RKO (cell line): ENCODE data around the gene CACNA1C.

Experiments
- DNase-seq: peaks from one replicate; pipeline ENCODE4 v3.0.0-alpha.2; 2016; ENCODE audit warnings: low spot score

CACNA1C gene

DNA sequence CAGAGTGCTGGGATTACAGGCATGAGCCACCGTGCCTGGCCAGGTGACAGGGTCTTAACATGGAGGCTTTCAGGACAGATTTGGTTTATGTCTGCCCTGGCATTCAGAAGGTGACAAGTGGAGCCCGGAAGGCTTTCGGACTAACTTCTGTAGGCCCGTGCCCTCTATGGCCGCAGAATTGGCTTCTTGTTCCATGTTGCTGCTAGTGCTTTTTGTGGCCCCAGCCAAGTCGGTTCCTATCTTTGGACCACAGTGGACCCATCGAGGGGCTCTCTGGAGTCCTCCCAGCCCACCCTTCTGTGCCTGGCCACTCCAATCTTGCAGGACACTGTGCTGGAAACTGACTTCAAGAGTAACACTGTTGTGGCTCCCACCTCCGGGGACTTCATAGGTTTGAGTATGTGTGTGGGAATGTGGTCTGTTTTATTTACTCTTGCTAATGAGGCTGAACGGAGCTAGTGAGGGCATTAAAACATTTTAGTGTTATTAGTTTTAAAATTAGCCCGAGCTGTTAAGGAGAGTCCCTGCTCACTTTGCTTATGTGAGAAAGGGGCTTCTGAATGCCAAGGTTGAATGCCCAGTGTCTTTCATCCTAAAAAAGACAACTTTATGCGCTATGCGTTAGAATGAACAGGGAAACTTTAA lies 245.9 kb downstream of the CACNA1C start:
- DNase-seq, result no peak

DNA sequence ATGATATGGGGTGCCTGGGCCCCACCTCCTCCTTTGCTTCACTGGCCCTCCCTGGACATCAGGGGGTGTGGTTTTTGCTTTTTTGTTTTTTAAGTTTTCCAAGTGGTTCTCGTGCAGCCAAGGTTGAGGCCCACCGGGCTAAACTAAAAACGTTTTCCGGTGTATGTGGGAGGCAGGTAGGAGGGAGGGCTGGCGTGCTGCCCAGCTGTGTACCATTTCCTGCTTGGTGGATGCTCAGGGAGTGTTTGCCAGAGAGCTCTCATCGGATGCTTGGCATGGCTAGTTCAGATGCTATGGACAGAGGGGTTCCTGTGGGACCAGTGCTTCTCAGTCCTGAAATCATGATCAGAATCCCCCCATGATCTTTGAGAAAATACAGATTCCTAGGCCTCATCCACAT lies 246.4 kb downstream of the CACNA1C start:
- DNase-seq, result no peak

DNA sequence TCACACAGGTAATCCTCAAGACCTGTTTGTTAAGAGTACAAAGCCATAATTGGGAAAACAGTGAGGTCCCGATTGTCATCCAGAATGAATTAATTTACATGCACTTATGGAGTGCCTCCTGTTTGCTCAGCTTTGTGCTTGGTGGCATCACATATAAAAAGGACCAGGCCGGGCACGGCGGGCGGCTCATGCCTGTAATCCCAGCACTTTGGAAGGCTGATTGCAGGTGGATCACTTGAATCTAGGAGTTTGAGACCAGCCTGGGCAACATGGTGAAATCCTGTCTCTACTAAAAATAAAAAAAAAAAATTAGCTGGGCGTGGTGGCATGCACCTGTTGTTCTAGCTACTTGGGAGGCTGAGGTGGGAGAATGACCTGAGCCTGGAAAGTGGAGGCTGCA lies 247.4 kb downstream of the CACNA1C start:
- DNase-seq, result no peak

DNA sequence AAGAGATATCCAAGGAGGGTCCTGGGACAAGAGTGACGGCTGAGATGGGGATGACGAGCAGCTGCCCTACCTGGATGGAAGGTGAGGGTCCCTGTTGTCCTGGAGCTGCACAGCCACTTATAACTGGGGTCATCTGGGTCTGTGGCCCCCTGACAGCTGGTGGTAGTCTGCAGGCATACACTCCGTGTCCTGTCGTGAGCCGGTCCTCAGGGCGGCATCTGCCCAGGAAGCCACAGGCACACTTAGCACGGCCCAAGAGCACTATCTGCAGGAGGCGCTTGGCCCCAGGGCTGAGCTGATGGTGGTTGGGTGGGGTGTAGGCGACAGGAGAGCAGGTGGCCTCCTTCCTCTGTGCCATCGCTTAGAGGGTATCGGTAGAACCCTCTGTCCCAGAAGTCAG lies 248.1 kb downstream of the CACNA1C start:
- DNase-seq, result no peak

- DNase-seq, result no peak
Observed at GRCh38 chr12:2301531-2302461, 249.0 kb downstream of the CACNA1C start.

DNA sequence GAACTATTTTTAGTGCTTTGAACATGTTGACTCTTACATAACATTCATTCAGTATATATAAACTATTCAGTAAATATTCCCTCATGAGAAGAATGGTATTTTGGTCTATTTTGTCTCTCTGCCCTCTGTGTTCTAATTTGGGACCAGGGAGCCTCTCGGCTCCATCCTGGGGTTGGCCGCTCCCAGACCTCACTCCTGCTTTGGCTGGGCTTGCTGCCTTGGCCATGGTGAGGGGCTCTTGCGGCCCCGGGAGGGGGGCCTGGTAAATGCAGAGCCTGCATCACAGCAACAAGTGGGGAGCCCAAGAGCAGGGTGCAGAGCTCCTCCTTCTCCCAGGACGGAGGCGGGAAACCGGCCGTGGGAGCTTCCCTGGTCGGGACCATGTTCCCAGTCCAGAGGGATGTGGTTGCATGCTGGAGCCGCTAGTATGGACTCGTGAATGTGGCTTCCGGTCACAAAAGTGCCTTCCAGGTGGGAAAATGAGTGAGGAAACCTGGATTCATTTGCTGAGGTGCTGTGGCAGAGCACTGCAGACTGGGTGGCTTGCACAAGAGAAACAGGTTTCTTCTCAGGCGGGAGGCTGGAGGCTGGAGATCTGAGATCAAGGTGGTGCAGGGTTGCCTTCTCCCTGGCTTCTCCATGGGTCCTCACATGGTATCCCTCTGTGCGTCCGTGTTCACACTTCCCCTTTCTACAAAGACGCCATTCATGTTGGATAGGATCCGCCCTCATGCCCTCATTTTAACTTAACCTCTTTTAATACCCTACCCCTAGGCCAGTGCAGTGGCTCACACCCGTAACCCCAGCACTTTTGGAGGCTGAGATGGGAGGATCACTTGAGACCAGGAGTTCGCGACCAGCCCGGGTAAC lies 250.2 kb downstream of the CACNA1C start:
- no peak for DNase-seq

DNA sequence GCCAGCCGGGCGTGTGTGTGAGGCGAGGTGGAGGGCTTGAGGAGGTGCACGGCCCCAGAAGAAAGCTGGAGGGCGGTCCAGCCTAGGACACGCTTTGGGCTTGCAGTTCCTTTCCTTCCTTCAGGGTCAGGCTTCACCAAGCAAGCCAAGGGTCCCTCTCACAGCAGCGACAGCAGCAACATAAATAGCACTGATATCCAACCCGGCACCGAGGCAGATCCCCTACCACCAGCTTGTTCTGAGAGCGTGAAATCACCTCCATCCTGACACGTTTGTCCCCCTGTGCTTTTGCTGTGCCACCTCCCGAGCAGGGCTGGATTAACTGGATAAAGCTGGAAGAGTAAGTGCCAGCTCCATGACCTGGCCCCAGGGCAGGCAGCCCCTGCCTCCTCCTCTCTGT lies 251.4 kb downstream of the CACNA1C start:
- no peak for DNase-seq

DNA sequence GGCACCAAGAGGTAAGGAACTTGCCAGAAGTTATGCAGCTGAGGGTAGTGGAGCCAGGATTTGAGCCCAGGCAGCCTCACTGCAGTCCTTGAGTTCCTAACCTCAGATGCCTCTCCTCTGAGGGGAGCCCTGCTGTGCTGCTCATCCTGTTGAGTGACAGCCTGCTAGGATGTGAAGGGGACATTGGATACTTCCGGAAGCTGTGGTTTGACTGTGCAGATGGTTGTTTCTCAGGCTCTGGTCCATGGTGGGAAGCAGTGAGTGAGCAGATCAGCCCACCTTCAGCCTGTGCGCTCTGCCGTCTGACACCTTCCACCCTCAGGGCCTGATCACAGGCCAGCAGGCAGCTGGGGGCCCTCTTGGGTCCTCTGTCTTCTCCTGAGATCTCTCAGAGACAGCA lies 253.2 kb downstream of the CACNA1C start:
- DNase-seq, result no peak

DNA sequence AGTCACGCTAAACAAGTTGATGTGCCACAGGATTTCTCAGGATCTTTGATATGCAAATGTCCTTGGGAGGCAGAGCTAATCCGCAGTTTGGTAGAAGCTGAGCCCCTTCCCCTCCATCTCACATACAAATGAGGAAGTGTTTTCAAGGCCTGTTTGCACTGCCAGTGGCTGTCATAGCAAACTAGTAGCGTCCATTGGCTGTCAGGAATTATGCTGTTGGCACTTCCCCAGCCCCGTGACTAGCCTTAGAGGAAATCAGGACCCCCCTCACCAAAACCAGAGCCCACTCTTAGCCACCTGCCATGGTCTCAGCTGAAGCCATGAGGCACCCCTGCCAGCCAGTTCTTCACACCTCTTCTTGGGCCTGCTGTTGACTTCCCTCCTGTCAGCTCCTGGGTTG lies 253.9 kb downstream of the CACNA1C start:
- DNase-seq, result no peak

DNA sequence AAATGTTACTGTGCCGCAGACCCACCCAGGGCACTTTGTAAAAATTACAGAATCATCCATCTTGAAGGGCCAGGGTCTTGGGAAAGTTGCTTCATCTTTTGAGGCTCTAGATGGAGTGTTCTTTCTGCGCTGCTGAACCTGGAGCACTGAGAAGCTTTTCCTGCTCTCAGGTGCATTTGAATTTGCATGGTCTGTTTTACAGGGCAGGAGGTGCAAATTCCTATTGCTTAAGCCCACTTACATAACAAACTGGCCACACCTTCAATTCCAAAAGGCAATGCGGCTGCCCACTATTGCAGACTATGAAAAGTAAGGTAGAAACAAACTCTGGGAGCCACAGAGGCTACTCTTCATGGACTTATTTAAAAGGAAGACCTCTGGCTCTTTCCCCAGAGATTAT lies 254.8 kb downstream of the CACNA1C start:
- DNase-seq, result no peak

DNA sequence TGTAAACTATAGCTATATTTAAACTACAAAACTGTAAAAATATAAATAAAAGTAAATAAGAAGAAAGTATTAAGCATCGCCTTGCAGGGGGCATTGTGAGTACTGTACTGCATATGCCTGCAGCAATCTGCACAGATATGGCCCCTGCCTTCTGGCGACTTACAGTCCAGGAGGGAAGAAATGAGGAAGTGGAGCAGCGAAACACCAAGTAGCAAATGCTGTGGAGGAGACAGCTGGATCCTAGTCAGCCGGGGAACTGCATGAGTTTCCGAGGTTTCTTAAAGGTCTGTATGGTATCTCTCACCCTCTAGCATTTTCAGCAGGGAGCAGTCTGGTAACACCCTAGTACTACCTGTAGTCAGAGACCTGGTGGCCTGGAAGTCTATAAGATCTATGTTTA lies 256.9 kb downstream of the CACNA1C start:
- no peak for DNase-seq

DNA sequence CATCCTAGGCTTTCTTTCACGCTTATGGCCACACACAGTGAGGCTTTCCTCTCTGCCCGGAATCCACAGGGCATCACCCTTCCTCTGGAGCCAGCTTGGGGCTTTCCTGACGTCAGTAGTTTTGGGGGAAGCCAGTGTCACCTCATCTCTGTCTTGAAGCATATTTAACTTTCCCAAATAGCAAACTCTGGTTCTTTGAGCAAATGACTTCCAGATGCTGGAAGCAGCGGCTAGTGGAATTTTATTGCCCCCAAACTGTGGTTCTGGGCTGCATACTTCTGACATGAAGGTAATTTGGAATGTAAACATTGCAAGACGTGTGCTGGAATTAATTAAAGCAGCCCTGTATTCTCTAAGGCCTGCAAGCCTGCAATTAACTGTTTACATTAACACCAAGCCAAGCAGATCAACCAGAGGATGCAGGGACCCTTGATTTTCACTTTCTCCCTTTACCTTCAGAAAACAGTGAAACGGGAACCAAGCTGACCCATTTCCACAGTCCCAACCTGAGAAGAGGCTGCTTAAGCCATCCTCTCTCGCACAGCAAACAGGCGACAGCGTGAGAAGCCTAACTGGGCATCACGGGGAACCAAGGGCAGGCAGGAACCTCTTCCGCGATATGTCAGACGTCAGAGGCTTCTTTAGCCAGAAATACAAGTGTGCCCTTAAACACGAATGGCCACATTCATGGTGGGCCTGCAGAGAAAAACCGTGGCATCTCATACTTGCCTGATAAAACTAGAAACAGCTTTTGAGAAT lies 258.4 kb downstream of the CACNA1C start:
- DNase-seq, result no peak

GRCh38 chr12:2312175-2312574 lies 259.4 kb downstream of the CACNA1C start:
- no peak for DNase-seq

- DNase-seq, result no peak
Observed at GRCh38 chr12:2312770-2313169, 260.0 kb downstream of the CACNA1C start.

- no peak for DNase-seq
Observed at GRCh38 chr12:2314492-2314891, 261.7 kb downstream of the CACNA1C start.

DNA sequence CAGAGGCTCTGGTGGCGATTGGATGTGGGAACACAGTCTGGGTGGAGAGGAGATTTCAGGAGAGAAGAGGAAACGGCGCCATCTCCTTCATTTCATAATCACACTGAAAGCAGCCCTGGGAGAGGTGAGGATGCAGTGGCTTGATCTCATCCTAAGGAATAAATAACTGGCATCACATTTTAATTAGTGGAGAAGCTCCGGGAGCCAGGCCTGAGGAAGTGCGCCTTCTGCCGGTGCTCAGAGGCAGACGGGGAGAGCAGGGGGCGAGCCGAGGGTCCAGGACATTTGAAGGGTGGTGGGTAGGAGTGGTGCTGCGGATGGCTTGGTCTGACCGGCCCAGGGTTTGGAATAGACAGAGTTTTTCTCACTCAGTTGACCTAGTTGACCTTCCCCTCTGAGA lies 265.0 kb downstream of the CACNA1C start:
- no peak for DNase-seq

DNA sequence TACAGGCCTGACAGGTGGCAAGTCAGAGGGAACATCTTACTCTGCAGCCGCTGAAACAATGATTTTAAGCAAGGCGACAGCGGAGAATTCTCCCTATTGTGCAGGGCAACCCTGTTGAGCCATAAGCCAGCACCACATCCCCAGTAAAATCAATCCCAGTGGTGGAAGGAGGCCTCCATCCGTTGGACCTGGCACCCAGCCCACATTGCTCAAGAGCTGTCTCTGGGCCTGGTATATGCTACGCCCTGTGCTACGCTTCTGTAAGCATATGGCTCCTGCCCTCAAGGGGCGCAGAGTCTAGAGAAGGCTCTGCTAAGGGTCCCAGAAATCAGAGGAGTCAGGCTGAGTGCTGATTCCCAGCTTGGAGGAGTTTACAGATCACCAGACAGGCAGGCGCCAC lies 265.5 kb downstream of the CACNA1C start:
- no peak for DNase-seq

GRCh38 chr12:2319136-2319535 lies 266.3 kb downstream of the CACNA1C start:
- no peak for DNase-seq

DNA sequence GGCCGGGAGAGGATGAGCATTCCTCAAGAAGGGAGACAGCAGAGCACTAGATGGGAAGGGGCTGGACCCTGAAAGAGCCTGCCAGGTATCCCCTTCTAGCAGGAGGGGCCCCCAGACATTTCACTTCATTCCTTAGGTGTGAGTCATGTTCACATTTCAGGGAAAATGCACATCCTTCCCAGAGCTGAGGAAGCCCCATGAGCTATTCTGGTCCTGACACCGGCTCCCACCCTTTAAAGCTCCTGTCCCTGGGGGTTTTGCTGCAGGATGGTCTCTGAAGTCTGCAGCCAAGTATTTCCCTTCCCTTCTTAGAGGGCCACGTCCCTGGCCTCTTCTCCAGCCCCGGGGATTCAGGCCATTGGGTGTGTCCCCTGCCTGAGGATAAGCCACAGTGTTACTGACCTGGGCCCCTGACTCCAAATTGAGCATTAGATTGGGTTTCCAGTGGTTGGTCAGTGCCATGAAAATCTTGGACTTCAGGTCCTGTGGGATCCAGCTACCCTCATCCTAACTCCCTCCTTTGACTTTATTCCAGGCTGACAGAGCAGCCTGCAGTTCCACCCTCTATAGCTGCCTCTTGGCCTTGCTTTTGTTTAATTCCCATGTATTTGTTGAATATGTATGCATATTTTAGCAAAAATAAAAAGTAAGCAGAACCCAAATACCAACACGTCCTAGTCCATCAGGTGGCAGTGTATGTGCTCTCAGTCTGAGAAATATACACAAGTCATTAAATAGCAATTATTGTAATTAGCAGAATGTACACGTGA lies 267.1 kb downstream of the CACNA1C start:
- no peak for DNase-seq

- DNase-seq, result no peak
Observed at GRCh38 chr12:2320841-2321240, 268.1 kb downstream of the CACNA1C start.

GRCh38 chr12:2322554-2323120 lies 269.9 kb downstream of the CACNA1C start:
- no peak for DNase-seq
